ENCODE results near the gene CCDC197.

- no peak for TF ChIP-seq CTCF (IDR thresholded peaks at IDR 0.05)
- no peak for TF ChIP-seq ZFX (IDR thresholded peaks at IDR 0.05; ENCODE audit: borderline replicate concordance)
These were observed 33.4 kb upstream of the CCDC197 start for GRCh38 chr14:93963692-93964091.

Data from 22Rv1 (cell line).